AG09319 (cell line): ENCODE data around the gene MRI1.
A peak's percentile ranks its signal among the peaks of the same experiment; 100 is the strongest.

Source experiments
- DNase-seq: peaks from one replicate; pipeline ENCODE4 v3.0.0-alpha.2; 2010; ENCODE audit warnings: low read depth; ENCODE audit errors: extremely low read depth
- TF ChIP-seq, protein P1 (sequence below): IDR thresholded peaks from 2 replicates; pipeline ENCODE4 v1.5.1; 2011; ENCODE audit warnings: low read depth, mild to moderate bottlenecking, inconsistent platforms, low read length, moderate library complexity

MRI1 gene

DNA sequence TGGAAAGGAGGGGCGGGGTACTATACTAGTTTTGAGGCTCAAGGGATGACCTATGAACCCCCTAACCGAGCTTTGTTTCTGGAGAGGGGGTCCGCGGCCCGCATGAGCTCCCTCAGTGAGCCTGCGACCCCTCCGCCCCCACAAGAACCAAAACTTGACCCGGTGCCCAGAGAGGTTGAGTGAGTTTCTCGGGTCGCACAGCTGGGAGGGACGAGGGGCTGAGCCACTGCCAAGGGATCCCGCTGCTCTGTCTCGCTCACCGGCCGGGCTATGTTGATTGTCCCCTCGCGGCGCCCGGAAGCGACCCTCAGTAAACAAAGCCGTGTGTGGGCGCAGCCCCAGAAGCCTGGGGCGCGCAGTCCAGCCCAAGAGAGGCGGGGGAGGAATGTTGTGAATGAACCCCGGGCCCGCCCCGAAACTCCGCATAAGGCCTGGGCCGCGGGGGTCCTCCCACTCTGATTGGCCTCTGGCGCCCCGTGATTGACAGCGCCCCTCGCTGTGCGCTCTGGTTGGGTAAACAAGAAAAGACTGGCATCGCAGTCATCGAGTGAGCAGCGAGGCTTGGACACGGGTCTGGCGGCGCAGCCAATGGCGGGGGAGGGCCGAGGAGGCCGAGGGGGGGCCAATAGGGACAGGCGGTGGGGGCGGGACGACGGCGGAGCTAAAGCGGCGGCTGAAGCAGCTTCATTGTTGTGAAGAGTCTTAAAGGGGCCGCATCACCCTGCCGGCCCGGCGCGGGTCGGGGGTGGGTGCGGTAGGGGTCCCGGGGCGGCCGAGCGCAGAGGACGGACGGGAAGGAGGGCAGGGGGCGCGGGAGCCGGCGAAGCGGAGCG lies 30.7 kb downstream of the MRI1 start, which contains the start of gene ZSWIM4:
TSS of gene ZSWIM4 (plus strand) at position 687 of the 833 bp plus-strand sequence. CDS start 206 bp downstream, outside the sequence.
- TF ChIP-seq, protein P1, sequence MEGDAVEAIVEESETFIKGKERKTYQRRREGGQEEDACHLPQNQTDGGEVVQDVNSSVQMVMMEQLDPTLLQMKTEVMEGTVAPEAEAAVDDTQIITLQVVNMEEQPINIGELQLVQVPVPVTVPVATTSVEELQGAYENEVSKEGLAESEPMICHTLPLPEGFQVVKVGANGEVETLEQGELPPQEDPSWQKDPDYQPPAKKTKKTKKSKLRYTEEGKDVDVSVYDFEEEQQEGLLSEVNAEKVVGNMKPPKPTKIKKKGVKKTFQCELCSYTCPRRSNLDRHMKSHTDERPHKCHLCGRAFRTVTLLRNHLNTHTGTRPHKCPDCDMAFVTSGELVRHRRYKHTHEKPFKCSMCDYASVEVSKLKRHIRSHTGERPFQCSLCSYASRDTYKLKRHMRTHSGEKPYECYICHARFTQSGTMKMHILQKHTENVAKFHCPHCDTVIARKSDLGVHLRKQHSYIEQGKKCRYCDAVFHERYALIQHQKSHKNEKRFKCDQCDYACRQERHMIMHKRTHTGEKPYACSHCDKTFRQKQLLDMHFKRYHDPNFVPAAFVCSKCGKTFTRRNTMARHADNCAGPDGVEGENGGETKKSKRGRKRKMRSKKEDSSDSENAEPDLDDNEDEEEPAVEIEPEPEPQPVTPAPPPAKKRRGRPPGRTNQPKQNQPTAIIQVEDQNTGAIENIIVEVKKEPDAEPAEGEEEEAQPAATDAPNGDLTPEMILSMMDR, result no peak
- peak; percentile 98 for DNase-seq

DNA sequence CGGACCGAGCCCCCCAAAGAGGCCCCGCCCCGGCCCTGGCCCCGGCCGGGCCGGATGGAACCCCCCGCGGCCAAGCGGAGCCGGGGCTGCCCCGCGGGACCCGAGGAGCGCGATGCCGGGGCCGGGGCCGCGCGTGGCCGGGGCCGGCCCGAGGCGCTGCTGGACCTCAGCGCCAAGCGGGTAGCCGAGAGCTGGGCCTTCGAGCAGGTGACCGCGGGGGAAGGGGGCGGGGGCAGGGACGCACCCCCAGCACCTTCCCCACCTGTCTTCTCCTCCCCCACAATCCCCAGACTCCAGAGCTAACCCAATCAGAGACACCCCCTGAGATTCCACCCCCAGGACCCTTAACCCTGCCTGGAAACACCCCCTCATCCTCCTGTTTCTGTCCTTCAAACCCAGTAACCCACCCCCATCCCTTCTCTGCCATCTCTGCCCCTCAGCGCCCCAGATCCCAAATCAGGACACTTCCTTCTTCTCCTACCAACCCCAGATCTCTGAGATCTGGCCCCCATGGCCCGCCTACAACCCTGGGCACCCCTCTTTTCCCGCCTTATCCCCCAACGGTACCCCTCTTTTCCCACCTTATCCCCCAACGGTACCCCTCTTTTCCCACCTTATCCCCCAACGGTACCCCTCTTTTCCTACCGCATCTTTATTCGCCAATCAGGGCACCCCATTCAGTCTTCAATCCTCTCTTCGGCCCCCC lies 31.4 kb downstream of the MRI1 start:
- TF ChIP-seq, protein P1, result no peak
- no peak for DNase-seq

DNA sequence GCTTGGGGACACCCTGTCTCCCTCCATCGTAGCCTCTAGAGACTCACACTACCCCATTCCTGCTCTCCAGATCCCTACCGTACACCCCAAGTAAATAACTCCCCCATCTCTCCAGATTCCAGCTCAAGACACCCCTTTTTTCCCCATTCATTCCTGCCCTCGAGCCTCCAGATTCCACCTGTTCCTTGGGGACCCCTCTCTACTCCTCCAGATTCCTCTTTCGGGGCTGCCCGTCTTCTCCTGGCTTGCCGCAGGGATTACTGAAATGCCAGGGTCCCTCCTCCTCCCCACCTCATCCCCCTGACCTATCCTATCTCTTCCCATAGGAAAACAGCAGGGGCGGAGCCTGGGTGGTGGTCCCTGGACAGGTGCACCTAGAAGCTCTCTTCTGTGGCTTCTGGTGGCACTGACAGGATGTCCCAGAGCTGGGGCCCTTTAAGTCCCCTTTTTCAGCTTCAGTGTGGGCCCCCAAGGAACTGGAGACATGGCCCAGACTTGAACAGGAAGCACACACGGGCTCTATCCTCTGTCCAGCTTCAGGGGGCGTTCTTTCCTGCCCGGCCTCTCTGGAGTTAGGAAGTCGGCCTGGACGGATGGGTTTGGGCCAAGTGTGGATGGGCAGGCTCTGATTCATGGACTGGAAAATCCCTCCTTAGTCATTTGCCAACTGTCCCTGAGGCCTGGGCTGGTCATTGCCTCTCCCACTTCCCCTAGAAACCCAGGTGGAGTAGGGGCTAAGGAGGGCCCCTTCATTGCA lies 32.2 kb downstream of the MRI1 start:
- DNase-seq, result peak; percentile 86
- TF ChIP-seq, protein P1, result peak; percentile 54

DNA sequence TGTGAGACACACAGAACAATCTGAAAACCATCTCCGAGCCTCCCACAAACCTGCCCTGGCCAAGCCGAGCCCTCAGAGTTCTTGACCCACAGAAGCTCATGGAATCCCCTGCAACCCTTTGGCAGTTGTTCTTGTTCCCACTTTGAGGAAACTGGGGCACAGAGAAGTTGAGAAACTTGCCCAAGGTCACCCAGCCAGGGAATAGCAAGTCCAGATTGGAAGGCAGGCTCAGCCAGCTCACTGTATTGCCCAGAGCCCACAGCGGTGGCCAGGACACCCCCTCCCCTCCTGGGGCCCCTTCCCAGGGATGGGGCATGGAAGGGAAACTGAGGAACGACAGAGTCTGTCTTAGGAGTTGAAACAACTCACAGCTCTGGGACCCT lies 32.7 kb downstream of the MRI1 start:
- no peak for DNase-seq
- TF ChIP-seq, protein P1, result no peak

DNA sequence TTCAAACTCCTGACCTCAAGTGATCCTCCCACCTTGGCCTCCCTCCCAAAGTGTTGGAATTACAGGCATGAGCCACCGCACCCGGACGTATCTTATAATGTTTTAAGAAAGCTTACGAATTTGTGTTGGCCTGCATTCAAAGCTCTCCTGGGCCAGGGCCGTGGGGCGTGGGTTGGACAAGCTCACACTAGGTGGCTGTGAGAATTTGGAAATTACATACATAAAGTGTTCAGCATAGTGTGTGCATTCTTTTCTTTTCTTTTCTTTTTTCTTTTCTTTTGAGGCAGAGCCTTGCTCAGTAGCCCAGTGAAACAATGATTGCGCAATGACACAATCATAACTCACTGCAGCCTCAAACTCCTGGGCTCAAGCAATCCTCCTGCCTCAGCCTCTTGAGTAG lies 33.5 kb downstream of the MRI1 start:
- TF ChIP-seq, protein P1, result no peak

DNA sequence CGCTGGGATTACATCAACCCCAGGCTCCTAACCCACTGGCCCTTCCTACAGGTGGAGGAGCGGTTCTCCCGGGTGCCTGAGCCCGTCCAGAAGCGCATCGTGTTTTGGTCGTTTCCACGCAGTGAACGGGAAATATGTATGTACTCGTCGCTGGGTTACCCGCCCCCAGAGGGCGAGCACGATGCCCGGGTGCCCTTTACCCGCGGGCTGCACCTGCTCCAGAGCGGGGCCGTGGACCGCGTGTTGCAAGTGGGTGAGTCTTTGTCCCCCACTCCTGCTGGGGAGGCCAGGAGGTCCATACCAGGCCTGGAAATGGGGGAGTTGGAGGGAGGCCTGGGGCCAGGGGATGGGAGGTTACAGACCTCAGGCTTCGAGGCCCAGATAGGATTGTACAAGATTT lies 35.3 kb downstream of the MRI1 start:
- no peak for DNase-seq
- TF ChIP-seq, protein P1, result no peak

More for the DNA sequence above, 33.5 kb downstream of the MRI1 start:
- no peak for DNase-seq
